GM21381 (cell line): ENCODE results near the gene TNC.

ENCODE experiments used
- ATAC-seq: cut with Tn5 transposase; IDR thresholded peaks from one replicate; pipeline ENCODE4 v1.9.1; 2021; ENCODE audit warnings: mild to moderate bottlenecking, moderate library complexity; ENCODE audit not compliant: unreplicated experiment

TNC gene

GRCh38 chr9:115117999-115118878 is at the start of gene TNC:
Gene TNC, minus strand, starts transcription at chr9:115118157. Its CDS starts 27,139 bp downstream, at chr9:115091018.
- no peak for ATAC-seq

GRCh38 chr9:115167175-115167574 is 49.2 kb upstream of the TNC start:
- ATAC-seq, result no peak

- no peak for ATAC-seq
These were observed 47.3 kb upstream of the TNC start for GRCh38 chr9:115165233-115165632.

GRCh38 chr9:115164511-115164974 is 46.6 kb upstream of the TNC start:
- ATAC-seq, result no peak

GRCh38 chr9:115162946-115163345 is 45.0 kb upstream of the TNC start:
- ATAC-seq, result no peak

GRCh38 chr9:115161446-115161845 is 43.5 kb upstream of the TNC start:
- ATAC-seq, result no peak

- no peak for ATAC-seq
These were observed 40.9 kb upstream of the TNC start for GRCh38 chr9:115158661-115159481.

GRCh38 chr9:115157245-115157674 is 39.3 kb upstream of the TNC start:
- ATAC-seq, result no peak

GRCh38 chr9:115155037-115155436 is 37.1 kb upstream of the TNC start:
- no peak for ATAC-seq

- ATAC-seq, result no peak
These were observed 36.7 kb upstream of the TNC start for GRCh38 chr9:115154617-115155016.

GRCh38 chr9:115152281-115152820 is 34.4 kb upstream of the TNC start:
- ATAC-seq, result no peak

- ATAC-seq, result no peak
These were observed 30.8 kb upstream of the TNC start for GRCh38 chr9:115148721-115149120.

GRCh38 chr9:115146581-115147021 is 28.6 kb upstream of the TNC start:
- no peak for ATAC-seq

GRCh38 chr9:115144706-115145105 is 26.7 kb upstream of the TNC start:
- no peak for ATAC-seq

- no peak for ATAC-seq
These were observed 25.7 kb upstream of the TNC start for GRCh38 chr9:115143689-115144088.

GRCh38 chr9:115142517-115143270 is 24.7 kb upstream of the TNC start:
- no peak for ATAC-seq

- no peak for ATAC-seq
These were observed 24.1 kb upstream of the TNC start for GRCh38 chr9:115142090-115142489.

- no peak for ATAC-seq
These were observed 23.7 kb upstream of the TNC start for GRCh38 chr9:115141612-115142011.

- no peak for ATAC-seq
These were observed 20.2 kb upstream of the TNC start for GRCh38 chr9:115138151-115138550.

- ATAC-seq, result no peak
These were observed 19.6 kb upstream of the TNC start for GRCh38 chr9:115137526-115137925.
